HG02852 (cell line): Measurements from ENCODE around the gene SLC29A2.
A peak's percentile ranks its signal among the peaks of the same experiment; 100 is the strongest.
"Not testable (repeated sequence)": the region's sequence is repeated elsewhere in the genome, so short reads cannot be mapped to it uniquely, and the experiment has no call there.

ENCODE experiments used
- ATAC-seq: cut with Tn5 transposase; IDR thresholded peaks from one replicate; pipeline ENCODE4 v1.9.1; 2021; ENCODE audit warnings: mild to moderate bottlenecking, moderate library complexity; ENCODE audit not compliant: unreplicated experiment

Gene SLC29A2

DNA sequence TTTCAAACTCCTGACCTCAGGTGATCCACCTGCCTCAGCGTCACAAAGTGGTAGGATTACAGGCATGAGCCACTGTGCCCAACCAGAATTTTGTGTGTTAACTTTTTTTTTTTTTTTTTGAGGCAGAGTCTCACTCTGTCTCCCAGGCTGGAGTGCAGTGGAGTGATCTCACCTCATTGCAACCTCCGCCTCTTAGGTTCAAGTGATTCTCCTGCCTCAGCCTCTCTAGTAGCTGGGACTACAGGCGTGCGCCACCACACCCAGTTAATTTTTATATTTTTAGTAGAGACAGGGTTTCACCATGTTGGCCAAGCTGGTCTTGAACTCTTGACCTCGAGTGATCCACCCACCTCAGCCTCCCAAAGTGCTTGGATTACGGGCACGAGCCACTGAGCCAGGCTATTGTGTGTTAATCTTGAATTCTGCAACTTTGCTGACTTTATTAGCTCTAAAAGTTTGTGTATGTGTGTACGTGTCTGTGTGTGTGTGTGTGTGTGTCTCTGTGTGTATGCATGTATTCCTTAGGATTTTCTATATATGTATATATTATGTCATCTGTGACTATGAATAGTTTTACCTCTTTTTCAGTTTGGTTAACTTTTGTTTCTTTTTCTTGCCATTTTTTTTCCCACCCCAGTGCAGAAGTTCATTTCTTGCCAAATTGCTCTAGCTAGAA is 20.9 kb downstream of the SLC29A2 start:
- ATAC-seq = not testable (repeated sequence)

DNA sequence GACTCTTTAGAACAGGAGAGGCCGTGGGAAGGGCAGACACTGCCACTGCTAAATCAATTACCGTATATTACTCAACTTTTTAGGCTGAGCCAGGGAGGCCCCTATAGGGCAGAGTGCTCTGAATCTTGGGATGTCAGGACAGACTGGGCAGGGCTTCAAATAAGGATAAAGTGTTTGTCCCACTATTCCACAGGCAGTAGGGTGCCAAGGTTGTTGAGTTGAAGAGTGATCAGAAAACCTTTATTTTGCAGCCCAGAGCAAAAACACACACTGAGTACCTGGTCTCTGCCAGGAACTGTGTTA is 22.5 kb downstream of the SLC29A2 start:
- no peak for ATAC-seq

DNA sequence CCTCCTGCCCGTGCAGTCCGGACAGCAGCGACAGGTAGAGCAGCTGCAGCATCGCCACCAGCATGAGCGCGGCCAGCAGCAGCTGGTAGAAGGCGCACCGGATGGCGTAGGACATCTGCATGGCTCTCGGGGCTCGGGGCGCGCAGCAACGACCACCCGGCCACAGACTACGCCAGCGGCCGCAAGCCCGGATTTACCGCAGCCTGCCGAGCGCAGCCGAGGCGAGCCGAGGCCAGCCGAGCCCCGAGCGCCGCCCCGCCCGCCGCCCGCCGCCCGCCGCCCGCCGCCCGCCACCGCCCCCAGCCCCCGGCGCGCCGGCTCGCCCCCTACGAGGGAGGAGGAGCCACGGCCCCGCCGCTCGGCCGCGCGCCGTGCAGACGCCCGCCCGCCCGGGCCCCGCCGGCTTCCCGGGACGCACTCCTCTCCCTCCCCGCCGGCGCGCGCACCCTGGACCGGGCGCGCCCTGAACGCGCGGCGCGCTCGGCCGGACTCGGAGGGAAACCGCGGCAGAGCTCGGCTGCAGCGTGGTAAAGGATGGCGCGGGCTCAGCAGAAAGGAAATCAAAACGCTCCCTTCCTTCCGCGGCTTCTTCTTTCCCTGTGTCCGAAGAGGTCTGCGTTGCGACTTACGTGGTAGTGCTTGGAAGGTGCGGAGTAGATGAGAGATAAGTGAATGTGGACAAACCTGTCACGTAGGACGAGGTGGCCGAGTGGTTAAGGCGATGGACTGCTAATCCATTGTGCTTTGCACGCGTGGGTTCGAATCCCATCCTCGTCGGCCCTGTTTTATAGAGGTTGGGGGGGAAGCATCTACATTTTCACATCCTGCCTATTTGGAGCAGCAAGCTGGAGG is 23.9 kb downstream of the SLC29A2 start, which contains the start of gene B4GAT1:
TSS of gene B4GAT1 (minus strand) at position 205 of the 852 bp plus-strand sequence. CDS start at position 121, 84 bp downstream.
- peak; percentile 33 for ATAC-seq

DNA sequence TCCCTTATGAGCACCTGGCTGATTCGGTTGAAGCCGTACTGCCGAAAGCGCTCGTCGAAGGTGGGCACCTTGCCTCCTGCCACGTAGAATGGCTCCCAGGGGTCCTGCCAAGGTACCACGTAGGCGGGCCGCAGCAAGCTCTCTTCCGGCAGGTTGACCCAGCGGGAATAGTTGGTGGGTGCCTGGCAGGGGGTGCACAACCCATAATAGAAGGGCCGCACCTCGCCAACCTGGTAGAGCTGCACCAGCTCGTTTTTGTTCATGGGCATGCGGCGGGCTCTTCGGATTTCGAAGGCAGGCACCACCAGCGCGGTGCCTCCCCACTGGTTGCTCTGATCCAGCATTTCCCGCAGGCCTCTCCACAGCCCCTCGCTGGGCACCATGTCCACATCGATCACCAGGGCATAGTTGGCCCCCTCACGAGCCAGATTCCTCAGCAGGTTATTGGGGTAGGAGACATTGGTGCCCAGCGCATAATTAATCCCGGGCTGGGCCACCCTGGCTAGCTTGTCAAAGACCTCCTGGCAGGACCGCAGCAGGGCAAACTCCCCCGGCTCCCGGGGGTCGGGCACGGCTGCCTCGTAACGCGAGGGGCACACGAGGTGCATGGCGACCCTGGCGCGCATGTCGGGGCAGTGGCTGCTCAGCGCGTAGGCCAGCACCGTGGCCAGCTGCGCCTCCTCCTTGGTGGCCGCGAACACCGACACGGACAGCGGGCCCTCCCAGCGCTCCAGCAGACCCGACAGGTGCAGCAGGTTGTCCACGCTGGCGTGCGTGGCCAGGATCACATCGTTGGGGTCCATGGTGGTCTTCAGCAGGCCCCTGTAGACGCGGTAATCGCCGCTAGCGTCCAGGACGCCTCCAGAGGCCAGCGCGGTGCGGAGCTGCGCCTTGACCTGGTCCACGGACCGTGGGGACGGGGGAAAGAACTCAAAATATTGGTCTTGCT is 24.8 kb downstream of the SLC29A2 start:
- ATAC-seq = peak; percentile 3

DNA sequence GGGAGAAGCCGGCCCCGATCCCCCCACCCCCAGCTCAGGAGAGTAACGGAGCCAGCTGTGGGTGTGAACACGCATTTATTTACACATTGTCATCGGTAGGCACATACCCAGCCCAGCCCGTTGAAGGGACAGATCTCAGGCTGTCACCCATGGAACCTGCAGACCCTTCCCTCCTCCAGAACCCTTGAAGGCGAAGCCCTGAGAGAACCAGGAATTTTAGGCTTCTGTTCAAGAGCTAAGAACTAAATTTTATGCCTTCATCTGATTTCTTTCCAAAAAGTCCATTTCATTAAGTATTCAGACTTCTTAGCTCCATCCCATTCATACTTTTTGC is 26.3 kb downstream of the SLC29A2 start:
- ATAC-seq = peak; percentile 5

DNA sequence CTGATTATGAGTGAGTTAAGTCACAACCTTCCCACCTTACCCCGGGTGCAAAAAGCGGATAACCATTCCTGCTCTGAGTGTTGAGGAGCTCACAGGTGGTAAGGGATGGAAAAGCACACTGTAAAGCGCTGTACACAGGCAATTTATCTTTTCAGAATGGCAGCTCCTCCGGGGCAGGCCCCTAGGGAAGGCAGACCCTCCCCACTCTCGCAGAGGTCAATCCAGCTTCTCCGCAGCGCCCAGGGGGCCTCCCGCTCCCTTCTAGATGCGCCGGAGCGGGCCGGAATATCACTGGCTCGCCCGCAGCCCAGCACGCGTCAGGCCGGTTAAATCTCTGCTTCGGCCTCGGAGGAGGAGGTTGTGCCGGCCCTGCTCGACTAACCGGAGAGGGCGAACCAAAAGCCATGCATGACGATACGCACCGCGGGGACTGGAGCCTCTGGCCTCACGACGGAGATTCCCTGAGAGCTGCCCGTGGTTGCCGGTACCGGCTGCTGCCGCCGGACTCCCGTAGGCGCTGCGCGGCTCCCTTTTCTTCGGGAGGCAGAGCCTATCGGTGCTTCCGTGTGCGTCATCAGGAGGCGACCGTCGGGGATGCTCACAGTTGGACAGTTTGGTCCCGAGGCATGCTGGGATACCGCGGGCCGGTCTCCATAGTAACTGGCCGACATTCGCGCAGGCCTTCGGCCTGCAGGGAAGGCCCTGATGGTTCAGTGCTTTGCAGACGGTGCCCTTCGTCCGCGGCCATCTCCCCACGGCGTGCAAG is 26.8 kb downstream of the SLC29A2 start, which contains the start of gene BRMS1:
TSS of gene BRMS1 (minus strand) at position 555 of the 766 bp plus-strand sequence. CDS start 2,870 bp downstream, outside the sequence.
- ATAC-seq = peak; percentile 69

DNA sequence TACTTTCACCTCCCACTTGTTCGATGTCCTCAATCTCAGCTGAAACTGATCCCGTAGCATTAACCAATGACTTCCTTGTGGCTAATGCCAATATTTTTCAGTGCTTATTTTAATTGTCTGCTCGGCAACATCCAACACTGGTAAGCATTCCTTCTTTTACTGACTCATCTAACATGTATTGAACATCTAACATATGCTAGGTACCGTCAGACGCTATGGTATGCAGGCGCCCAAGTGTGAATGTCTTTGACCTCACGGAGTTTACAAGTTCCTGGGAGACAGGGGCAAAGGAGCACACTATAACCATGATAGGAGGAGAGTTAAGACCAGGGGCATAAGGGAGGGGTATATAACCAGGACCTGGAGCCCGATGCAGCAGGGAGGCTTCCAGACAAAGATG is 28.4 kb downstream of the SLC29A2 start:
- ATAC-seq = no peak

DNA sequence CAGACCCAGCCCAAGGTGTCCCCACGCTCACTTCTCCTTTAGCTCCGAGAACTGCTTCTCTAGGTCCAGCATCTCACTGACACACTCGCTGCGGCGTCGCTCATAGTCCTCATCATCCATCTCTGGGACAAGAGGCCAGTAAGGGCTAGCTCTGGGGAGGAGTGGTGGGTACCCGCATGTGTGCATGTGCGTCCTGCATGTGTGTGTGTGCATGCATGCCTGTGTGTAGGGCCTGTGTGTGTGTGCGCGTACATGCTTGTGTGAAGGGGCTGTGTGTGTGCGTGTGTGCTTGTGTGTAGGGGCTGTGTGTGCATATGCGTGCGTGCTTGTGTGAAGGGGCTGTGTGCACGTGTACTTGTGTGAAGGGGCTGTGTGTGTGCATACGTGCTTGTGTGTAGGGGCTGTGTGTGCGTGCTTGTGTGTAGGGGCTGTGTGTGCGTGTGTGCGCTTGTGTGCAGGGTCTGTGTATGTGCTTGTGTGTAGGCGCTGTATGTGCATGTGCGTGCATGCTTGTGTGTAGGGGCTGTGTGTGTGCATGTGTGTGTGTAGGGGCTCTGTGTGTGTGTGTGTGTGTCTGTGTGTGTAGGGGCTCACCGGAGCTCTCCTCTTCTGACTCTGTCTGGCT is 29.9 kb downstream of the SLC29A2 start:
- ATAC-seq = no peak

DNA sequence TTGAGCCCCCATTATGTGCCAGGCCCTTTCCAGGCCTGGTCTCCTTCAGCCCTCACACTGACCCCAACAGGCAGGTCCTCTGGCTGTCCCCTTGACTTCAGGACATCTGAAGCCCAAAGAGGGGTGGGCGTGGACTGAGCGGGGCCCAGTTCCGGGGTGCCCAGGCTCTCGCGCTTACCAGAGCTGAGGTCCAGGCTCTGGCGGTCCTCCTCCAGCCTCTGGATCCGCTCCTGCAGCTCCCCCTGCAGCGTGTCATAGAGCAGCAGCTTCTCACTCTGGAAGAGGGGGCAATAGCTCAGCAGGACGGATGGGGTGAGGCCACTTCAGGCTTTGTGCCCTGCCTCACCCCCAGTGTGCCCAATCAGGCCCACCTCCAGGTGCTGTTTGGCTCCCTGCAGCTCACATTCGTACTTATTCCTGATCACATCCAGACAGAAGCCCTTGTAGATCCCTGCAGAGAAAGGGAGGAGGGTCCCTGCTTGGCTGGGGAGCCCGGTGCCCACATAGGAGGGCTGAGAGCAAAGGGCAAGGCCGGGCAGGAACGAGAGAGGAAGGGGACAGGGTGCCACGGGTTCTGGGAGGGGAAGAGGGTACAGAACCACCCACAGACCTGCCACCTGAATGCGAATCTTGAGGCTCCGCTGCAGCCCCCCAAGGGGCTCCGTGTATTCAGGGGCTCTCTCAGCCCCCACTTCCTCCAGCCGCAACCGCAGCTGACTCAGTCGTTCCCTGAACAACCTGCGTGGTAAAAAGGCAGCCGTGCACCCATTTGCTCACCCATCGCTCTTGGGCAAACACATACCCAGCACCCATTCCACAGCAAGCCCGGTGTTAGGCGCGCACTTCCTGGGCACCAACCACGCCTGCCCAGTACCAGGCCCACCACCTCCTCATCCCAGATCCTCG is 30.7 kb downstream of the SLC29A2 start:
- ATAC-seq = no peak

DNA sequence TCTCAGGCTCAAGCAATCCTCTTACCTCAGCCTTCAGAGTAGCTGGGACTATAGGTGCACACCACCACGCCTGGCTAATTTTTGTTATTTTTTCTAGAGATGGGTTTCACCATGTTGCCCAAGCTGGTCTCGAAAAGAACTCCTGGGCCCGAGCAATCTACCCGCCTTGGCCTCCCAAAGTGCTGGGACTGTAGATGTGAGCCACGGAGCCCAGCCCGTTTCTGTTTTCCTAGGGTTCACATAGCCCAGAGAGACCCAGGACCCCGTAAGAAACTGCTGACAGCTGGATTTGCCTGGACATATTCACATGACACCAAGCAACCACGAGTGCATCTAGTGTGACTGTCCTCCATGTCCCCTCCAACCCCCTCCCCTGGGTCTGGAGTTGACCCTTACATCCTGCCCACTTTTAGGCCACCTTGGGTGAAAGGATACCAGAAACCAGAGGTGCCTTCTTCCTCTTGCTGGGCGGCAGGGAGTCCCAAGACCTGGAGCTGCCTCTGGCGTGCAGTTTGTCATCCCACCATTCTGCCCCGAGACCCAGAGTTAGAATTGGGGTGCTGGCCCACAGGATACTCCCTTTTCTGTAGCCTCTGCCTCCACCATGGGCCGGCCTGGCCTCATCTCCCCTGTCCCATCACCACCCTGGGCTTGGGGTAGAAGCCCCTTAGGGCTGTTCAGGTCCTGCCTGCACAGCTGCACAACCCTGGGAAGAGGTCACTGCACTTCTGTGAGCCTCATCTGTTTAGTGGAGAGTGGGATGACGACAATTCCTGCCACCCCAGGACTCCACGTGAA is 31.7 kb downstream of the SLC29A2 start:
- no peak for ATAC-seq

DNA sequence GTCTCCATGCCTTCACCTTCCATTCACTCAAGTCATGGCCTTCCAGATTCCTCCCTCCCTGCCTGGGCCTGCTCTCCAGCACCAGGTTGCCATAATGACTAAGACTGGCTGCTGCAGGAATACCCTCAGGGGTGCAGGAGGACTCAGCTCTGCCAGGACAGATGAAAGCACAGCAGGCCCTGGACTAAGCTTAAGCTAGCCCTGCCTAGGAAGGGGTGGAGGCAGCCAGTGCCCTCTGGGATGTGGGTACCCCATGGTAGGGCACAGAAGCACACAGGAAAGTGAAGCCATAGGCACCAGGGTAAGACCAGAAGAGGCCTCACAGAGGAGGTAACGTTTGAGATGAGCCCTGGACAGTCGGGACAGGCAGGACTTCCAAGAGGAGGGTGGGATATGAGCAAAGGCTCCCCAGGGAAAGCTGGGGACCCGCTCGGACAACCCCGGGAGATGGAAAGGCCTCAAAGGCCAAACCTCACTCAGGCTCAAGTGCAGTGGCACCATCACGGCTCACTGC is 32.3 kb downstream of the SLC29A2 start:
- no peak for ATAC-seq

DNA sequence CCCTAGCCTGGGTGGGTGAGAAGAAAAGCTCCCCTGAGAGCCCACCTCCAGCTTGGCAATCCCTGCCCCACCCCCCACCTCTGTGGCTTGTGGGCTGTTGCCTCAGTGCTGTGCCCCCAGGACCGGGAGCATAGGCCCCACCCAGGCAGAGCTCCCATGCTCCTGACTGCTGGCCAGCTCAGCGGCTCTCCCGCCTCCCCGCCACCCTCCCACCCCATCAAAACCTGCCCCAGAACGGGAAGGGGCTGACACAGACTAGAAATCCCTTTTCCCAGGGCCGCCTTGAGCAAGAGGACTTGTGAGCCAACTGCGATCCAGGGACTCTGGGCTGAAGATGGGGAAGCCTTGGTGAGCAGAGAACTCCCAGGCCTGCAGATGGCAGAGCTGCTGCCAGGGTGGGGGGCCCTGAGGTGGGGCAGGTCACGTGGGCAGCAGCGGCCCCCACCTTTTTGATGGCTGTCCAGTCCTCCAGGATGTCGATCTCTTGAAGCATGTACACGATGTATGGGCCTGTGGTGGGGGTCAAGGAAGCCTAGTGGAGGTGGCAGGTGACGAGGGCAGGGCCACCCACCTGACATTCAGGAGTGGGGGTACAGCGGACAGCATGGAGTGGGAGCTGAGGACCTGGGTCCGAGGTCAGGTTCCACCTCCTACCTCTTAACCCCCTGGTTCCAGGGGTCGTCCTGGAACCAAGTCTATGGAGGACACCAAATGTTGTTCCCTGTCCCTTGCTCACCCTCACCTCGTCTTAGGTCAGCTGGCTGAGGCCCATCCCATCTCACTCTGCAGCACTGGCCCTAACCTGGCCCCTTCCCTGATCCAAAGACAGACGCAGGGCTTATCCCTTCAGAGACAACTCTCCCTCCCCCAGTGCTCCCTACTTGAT is 33.0 kb downstream of the SLC29A2 start:
- ATAC-seq = no peak

DNA sequence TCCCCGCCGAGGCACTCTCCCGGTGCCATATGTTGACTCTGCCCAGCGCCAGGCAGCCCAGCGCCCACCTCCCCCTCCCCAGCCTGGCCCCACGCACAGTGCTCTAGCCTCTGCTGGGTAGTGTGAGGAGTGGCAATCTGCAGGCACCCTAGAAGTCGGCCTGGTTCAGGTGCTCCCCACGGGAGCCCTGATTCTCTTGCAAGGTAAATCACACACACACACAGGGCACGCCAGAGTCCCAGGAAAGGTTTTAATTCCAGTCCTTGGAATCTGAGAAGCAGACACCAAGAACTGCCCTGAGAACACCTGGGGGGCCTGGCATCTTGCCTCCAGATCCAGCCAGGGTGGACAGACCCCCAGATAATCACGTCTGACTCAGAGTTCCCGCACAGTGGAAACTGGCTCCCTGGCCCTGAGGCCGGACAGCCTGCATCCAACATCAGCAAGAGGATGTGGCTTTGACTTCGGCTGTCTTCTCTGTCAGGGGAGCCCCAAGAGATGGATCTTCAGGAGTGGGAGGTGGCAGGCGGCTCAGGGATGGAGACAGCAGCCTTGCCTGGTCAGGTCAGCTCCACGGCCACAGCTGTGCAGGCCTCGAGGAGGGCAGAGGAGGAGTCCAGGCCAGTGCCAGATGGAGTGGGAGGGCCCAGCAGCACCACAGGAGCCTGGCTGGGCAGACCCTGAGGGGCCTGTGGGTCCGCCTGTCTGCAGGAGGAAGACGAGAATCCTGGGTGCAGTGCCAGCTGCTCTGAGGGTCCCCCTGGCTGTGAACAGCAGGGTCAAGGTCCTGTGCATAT is 34.3 kb downstream of the SLC29A2 start:
- ATAC-seq = no peak

DNA sequence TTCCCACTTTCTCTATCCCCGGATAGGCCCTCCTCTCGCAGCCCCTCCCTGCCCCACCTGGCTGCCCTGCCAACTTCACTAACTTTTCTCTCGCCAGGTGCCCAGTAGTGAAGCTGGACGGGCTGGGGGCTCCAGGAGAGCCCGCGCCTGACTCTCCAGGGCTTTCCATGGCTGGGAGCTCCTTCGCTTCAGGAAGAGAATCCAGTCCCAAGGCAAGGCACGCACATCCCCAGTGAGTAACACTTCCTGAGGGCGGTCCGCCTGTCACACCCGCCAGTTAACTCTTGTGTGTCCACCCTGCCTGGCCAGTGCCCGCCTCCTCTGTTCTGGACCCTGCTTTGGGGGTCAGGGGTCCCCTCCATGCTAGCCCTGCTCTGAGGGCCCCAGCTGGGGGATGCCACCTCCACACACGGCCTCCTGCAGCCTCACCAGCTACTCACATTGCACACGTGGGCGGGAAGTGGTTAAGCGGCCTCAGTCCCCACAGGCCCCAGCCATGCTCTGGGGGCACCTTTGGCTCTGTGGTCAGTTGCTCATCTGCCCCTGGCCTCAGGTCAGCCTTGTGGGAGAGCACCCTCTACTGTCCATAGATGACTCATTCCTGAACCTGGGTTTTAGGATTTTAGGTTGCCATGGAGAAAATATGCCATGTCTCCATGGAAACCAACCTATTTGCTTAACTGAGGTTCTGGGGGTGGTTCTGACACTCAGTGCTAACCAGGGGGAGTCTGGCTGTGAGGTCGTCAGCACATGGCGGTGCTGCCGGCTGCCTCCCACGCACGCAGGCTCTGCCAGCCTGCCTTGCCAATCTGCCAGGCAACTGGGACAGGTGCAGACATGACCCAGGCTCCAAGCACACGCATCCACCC is 35.1 kb downstream of the SLC29A2 start, which contains the start of gene RIN1:
TSS of gene RIN1 (minus strand) at position 201 of the 869 bp plus-strand sequence. CDS start at position 169, 32 bp downstream.
- ATAC-seq = peak; percentile 51
